H1 (cell line): ENCODE measurements around the gene JPH3. TPM values are rescaled to one million over a fixed set of nuclear protein-coding genes. Genes with fewer than 3 reads are reported as not detected.

ENCODE experiments used
- CTCF ChIA-PET: fragments of 300-600 bp; sonication (Branson Sonifier 250); formaldehyde crosslinking; loops from one replicate; lab custom pipeline; 2021; ENCODE audit not compliant: partially characterized antibody; lab: Charles Lee
- POLR2A ChIA-PET: fragments of 300-600 bp; sonication (Branson Sonifier 250); formaldehyde crosslinking; loops from one replicate; lab custom pipeline; 2021; ENCODE audit warnings: inconsistent platforms; ENCODE audit not compliant: partially characterized antibody; lab: Charles Lee
- DNase-seq, 2 experiments: peaks; one replicate each; pipeline versions ENCODE4 v3.0.0 to v3.0.0-alpha.2; 2010 to 2022; ENCODE audit warnings: low spot score in 2 of 2, low read depth in 1 of 2, mixed read lengths in 1 of 2
- FAIRE-seq: peaks from 2 replicates; lab custom pipeline; 2011; peaks lifted over from hg19 to GRCh38; lab: Jason Lieb, UNC
- H2AFZ ChIP-seq: 2 replicates; pipeline ENCODE4 v1.8.1; 2012; ENCODE audit warnings: low read length, inconsistent platforms
- H2AK5ac ChIP-seq: 2 replicates; pipeline ENCODE4 v1.6.1; 2013; ENCODE audit warnings: low read depth, low read length
- H2BK120ac ChIP-seq: replicated peaks from 2 replicates; pipeline ENCODE3; 2013; ENCODE audit warnings: low read depth, low read length, inconsistent platforms
- H2BK12ac ChIP-seq: 2 replicates; pipeline ENCODE4 v1.6.1; 2013; ENCODE audit warnings: low read depth, low read length
- H2BK15ac ChIP-seq: 2 replicates; pipeline ENCODE4 v1.6.1; 2013; ENCODE audit warnings: low read length
- H2BK20ac ChIP-seq: 2 replicates; pipeline ENCODE4 v1.6.1; 2013; ENCODE audit warnings: low read length
- H2BK5ac ChIP-seq: 2 replicates; pipeline ENCODE4 v1.6.1; 2013; ENCODE audit warnings: low read depth, low read length
- H3K14ac ChIP-seq: 2 replicates; pipeline ENCODE4 v1.6.1; 2013; ENCODE audit warnings: inconsistent platforms; ENCODE audit not compliant: insufficient read length
- H3K18ac ChIP-seq: 2 replicates; pipeline ENCODE4 v1.6.1; 2013; ENCODE audit warnings: low read length; ENCODE audit errors: extremely low read depth
- H3K23ac ChIP-seq: 2 replicates; pipeline ENCODE4 v1.6.1; 2013; ENCODE audit warnings: inconsistent platforms; ENCODE audit not compliant: insufficient read length
- H3K23me2 ChIP-seq: 2 replicates; pipeline ENCODE4 v1.6.1; 2013; ENCODE audit warnings: low read depth, low read length
- H3K27ac ChIP-seq: 2 replicates; pipeline ENCODE4 v1.6.1; 2011; ENCODE audit warnings: low read depth, low read length, inconsistent platforms
- H3K27me3 ChIP-seq, 4 experiments: replicated peaks in 1 of 4; 1 replicate in 1 of 4; 2 replicates in 3 of 4; pipeline versions ENCODE4 v1.6.1 to v1.8.1; 2011 to 2013; ENCODE audit warnings: low read length in 3 of 4, mild to moderate bottlenecking in 3 of 4, inconsistent platforms in 2 of 4, mixed read lengths in 2 of 4, moderate library complexity in 1 of 4; ENCODE audit not compliant: control insufficient read depth in 3 of 4, insufficient read depth in 3 of 4; ENCODE audit errors: extremely low read depth in 1 of 4
- H3K36me3 ChIP-seq, 4 experiments: 2 replicates each; pipeline versions ENCODE4 v1.6.1 to v1.8.1; 2011 to 2013; ENCODE audit warnings: mild to moderate bottlenecking in 4 of 4, low read length in 3 of 4, moderate library complexity in 2 of 4, control low read depth in 1 of 4, inconsistent platforms in 1 of 4; ENCODE audit not compliant: insufficient read depth in 4 of 4, control insufficient read depth in 2 of 4
- H3K4ac ChIP-seq: replicated peaks from 2 replicates; pipeline ENCODE3; 2013; ENCODE audit warnings: low read length, low read depth, mixed read lengths, inconsistent platforms; ENCODE audit not compliant: insufficient read length
- H3K4me1 ChIP-seq, 4 experiments: replicated peaks in 1 of 4; 1 replicate in 1 of 4; 2 replicates in 3 of 4; pipeline versions ENCODE4 v1.6.1 to v1.8.1; 2011 to 2013; ENCODE audit warnings: low read length in 3 of 4, inconsistent platforms in 2 of 4, mixed read lengths in 1 of 4; ENCODE audit not compliant: insufficient read depth in 4 of 4, control insufficient read depth in 3 of 4
- H3K4me2 ChIP-seq, 2 experiments: 2 replicates each; pipeline versions ENCODE4 v1.6.1 to v1.8.1; 2011 to 2013; ENCODE audit warnings: low read depth in 2 of 2, low read length in 2 of 2, control low read depth in 1 of 2, inconsistent platforms in 1 of 2, mild to moderate bottlenecking in 1 of 2; ENCODE audit not compliant: insufficient read depth in 1 of 2
- H3K4me3 ChIP-seq, 4 experiments: fragments of 200-600, 300-600 bp in 1 of 4; sonication (generic), shearing (Covaris generic), sonication (Bioruptor Twin) in 1 of 4; 2 replicates each; pipeline versions ENCODE4 v1.5.1 to v1.8.1; 2011 to 2016; ENCODE audit warnings: low read length in 4 of 4, low read depth in 3 of 4, control low read depth in 2 of 4, inconsistent platforms in 2 of 4, mild to moderate bottlenecking in 2 of 4, mixed read lengths in 1 of 4, moderate library complexity in 1 of 4; ENCODE audit not compliant: insufficient read depth in 2 of 4; ENCODE audit errors: extremely low read depth in 1 of 4
- H3K56ac ChIP-seq: replicated peaks from 2 replicates; pipeline ENCODE3; 2013; ENCODE audit warnings: low read depth, mild to moderate bottlenecking, mixed read lengths, low read length, inconsistent platforms; ENCODE audit not compliant: insufficient read length
- H3K79me1 ChIP-seq: 2 replicates; pipeline ENCODE4 v1.6.1; 2013; ENCODE audit warnings: low read depth, low read length, control low read depth
- H3K79me2 ChIP-seq, 2 experiments: 2 replicates each; pipeline versions ENCODE4 v1.6.1 to v1.8.1; 2012 to 2013; ENCODE audit warnings: low read length in 2 of 2, mild to moderate bottlenecking in 2 of 2, inconsistent platforms in 1 of 2; ENCODE audit not compliant: insufficient read depth in 2 of 2, control insufficient read depth in 1 of 2
- H3K9ac ChIP-seq, 4 experiments: replicated peaks in 1 of 4; 1 replicate in 1 of 4; 2 replicates in 3 of 4; pipeline versions ENCODE4 v1.6.1 to v1.8.1; 2011 to 2013; ENCODE audit warnings: low read depth in 3 of 4, low read length in 3 of 4, control low read depth in 2 of 4, mild to moderate bottlenecking in 2 of 4, moderate library complexity in 2 of 4, inconsistent platforms in 1 of 4; ENCODE audit errors: extremely low read depth in 1 of 4
- H3K9me3 ChIP-seq, 2 experiments: 2 replicates each; pipeline versions ENCODE4 v1.6.1 to v1.8.1; 2012 to 2013; ENCODE audit warnings: mild to moderate bottlenecking in 2 of 2, moderate library complexity in 2 of 2, control low read depth in 1 of 2, inconsistent platforms in 1 of 2, low read depth in 1 of 2, low read length in 1 of 2, mixed read lengths in 1 of 2; ENCODE audit not compliant: insufficient read depth in 2 of 2
- H4K20me1 ChIP-seq, 2 experiments: replicated peaks in 1 of 2; 2 replicates each; pipeline versions ENCODE3 to v1.8.1; 2011 to 2013; ENCODE audit warnings: inconsistent platforms in 2 of 2, low read length in 2 of 2, mild to moderate bottlenecking in 1 of 2; ENCODE audit not compliant: insufficient read depth in 2 of 2, control insufficient read depth in 1 of 2
- H4K5ac ChIP-seq: 2 replicates; pipeline ENCODE4 v1.6.1; 2013; ENCODE audit warnings: low read length, low read depth, mixed read lengths, inconsistent platforms; ENCODE audit not compliant: insufficient read length
- H4K8ac ChIP-seq: 2 replicates; pipeline ENCODE4 v1.8.0; 2013; ENCODE audit warnings: mild to moderate bottlenecking, moderate library complexity, low read length, inconsistent platforms; ENCODE audit not compliant: insufficient read depth; ENCODE audit errors: extremely low read depth
- H4K91ac ChIP-seq: replicated peaks from 2 replicates; pipeline ENCODE3; 2013; ENCODE audit warnings: low read length, mixed read lengths, inconsistent platforms; ENCODE audit not compliant: insufficient read length
- BACH1 ChIP-seq: IDR thresholded peaks from 2 replicates; pipeline ENCODE4 v1.6.1; 2012; ENCODE audit warnings: low read length, improper control_type of control experiment
- BRCA1 ChIP-seq: IDR thresholded peaks from 2 replicates; pipeline ENCODE4 v1.6.1; 2012; ENCODE audit warnings: low read depth, low read length, improper control_type of control experiment
- CREB1 ChIP-seq: IDR thresholded peaks from 2 replicates; pipeline ENCODE4 v1.6.1; 2012; ENCODE audit warnings: inconsistent platforms
- EGR1 ChIP-seq: IDR thresholded peaks from 2 replicates; pipeline ENCODE4 v1.6.1; 2011; ENCODE audit warnings: low read depth, low read length, borderline replicate concordance
- GTF2F1 ChIP-seq: IDR thresholded peaks from 2 replicates; pipeline ENCODE4 v1.6.1; 2012; ENCODE audit warnings: low read depth, low read length, improper control_type of control experiment, borderline replicate concordance
- KDM4A ChIP-seq: IDR thresholded peaks from one replicate; pipeline ENCODE4 v1.7.1; 2012; ENCODE audit warnings: low read depth, mild to moderate bottlenecking, moderate library complexity, low read length, inconsistent platforms; ENCODE audit not compliant: severe bottlenecking
- RAD21 ChIP-seq, 2 experiments: IDR thresholded peaks in 1 of 2; conservative IDR thresholded peaks in 1 of 2; 2 replicates each; pipeline ENCODE4 v1.6.1; 2011; ENCODE audit warnings: low read depth in 2 of 2, low read length in 2 of 2, improper control_type of control experiment in 1 of 2, inconsistent platforms in 1 of 2, mild to moderate bottlenecking in 1 of 2, moderate library complexity in 1 of 2
- RXRA ChIP-seq: IDR thresholded peaks from 2 replicates; pipeline ENCODE4 v1.6.1; 2011; ENCODE audit warnings: low read depth, mild to moderate bottlenecking, low read length, moderate library complexity; ENCODE audit not compliant: insufficient read depth
- TCF12 ChIP-seq: IDR thresholded peaks from 2 replicates; pipeline ENCODE4 v1.6.1; 2011; ENCODE audit warnings: low read depth, mild to moderate bottlenecking, low read length
- YY1 ChIP-seq: IDR thresholded peaks from 2 replicates; pipeline ENCODE4 v1.6.1; 2011; ENCODE audit warnings: low read depth, mild to moderate bottlenecking, low read length
- WGBS, 2 experiments: shearing (Covaris generic) in 1 of 2; methylation state at CpG; one replicate each; pipeline versions ENCODE4 v1.1.6 to v1.1.7; 2013 to 2015; ENCODE audit warnings: low lambda C conversion rate in 2 of 2, mixed read lengths in 2 of 2, inconsistent platforms in 1 of 2, low coverage in 1 of 2, missing lambda C conversion rate in 1 of 2; ENCODE audit not compliant: insufficient replicate concordance in 2 of 2, insufficient coverage in 1 of 2, insufficient read length in 1 of 2; ENCODE audit errors: extremely low coverage in 1 of 2, missing lambda C conversion rate in 1 of 2; 5-methylcytosine and 5-hydroxymethylcytosine counted together
- polyA plus RNA-seq, 7 experiments: library from polyadenylated mRNA; depleted of rRNA in 3 of 7; stranded (reverse) in 5 of 7; unstranded in 2 of 7; fragments of >200 nt in 5 of 7; fragments of 200-250 nt in 2 of 7; gene quantifications; 1 replicate in 5 of 7; 2 replicates in 1 of 7; 4 replicates in 1 of 7; pipeline versions ENCODE4 v1.2.1 to v1.2.3, GENCODE V29; 2011 to 2013; ENCODE audit warnings: missing spikeins in 2 of 7, mixed read lengths in 2 of 7
- total RNA-seq: library from RNA; stranded (reverse); fragmentation: NEBNext Ultra II Directional; extraction: Animal tissue kit (Norgen Biotek cat#: 25700); gene quantifications from 2 replicates; pipeline ENCODE4 v1.2.1, GENCODE V29; 2021
- TF ChIP-seq, protein P1 (sequence below): IDR thresholded peaks from 2 replicates; pipeline ENCODE4 v1.6.1; 2012; ENCODE audit warnings: inconsistent platforms

JPH3 gene
- total and polyA plus RNA-seq, 2 of the 8 experiments (the other 6 are each of a cell fraction or from before 2014, with no cell fraction given): 10.3 to 28.3 TPM

DNA sequence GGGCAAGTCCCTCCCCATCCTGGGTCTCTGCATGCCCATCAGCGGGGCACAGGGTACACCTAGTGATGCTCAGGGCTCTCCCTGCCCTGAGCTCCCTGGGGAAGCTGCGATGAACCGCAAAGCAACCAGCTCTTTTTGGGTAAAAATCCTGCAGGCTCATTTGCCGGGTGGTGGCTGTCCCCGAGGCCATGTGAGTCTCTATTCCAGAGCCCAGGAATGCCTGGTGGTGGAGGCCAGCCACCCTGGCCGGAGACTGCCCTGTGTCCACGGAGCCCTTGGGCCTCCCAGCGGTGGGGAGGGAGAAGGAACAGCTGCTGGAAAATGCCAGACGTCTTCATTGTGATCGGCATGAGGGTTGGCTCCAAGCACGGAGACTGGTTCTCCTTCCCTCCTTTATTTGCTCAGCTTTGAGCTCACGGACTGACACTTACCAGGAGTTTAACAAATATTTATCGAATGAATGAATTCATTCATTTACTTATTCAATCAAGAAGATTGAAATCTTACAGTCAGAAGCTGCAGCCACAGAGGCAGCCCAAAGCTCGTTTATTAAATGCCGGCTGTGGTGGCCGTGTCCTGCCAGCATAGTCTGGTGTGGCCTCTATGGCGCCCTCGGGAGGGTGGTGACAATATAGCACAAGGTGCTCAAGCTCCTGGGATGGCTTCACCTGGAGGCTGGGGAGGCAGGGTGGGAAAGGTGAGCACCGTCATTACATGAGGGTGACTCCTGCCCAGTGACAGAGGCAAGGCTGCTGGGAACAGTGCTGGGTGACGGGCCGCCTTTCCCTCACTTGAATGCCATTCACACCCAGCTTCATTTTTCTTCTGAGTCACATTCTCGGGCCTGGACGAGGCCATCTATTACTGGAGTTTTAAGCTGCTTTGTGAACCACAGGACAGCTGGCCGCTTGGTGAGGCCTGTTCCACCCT lies 31.1 kb upstream of the JPH3 start:
- Histone ChIP-seq H2BK120ac (no peak overlapping the region), H2BK5ac (no peak overlapping the region), H3K4ac (no peak overlapping the region), H3K14ac (no peak overlapping the region), H3K18ac (no peak overlapping the region), H2AK5ac (no peak overlapping the region), H3K27me3 (no peaks in the 10 kb centered on the region), H3K79me2 (no peaks in the 10 kb centered on the region), H3K23me2 (no peaks in the 10 kb centered on the region), H3K4me3 (no peak overlapping the region), H3K23ac (no peak overlapping the region), H3K4me2 (no peak overlapping the region), H3K4me1 (peaks cover 3 to 15% (median 8%) of the 10 kb centered on the region in 4 experiments), H3K9ac (no peak overlapping the region), H3K56ac (no peak overlapping the region), H2AFZ (peak overlapping the region; percentile 26; the same call in 1 of the 2 replicates), H3K27ac (no peak overlapping the region), H2BK15ac (peak overlapping the region; percentile 81; the same call in 1 of the 2 replicates), H4K5ac (no peak overlapping the region), H4K8ac (no peak overlapping the region), H2BK20ac (0 out of 2 replicates have a peak overlapping the region, but pooled peaks have one; percentile 48), H3K9me3 (no peaks in the 10 kb centered on the region), H2BK12ac (0 out of 2 replicates have a peak overlapping the region, but pooled peaks have one; percentile 9), H4K91ac (no peak overlapping the region), H3K79me1 (no peaks in the 10 kb centered on the region), H3K36me3 (no peaks in the 10 kb centered on the region), H4K20me1 (no peaks in the 10 kb centered on the region)
- DNase-seq: peak in 1 of 2 experiments; percentile 85
- FAIRE-seq: peak; percentile 42
- CTCF ChIA-PET: interaction anchor here (0.6 to 13.0 kb wide), 58 partner anchors 9 to 1721 kb away, joined by 3 to 169 read pairs (median 5); no protein-coding TSS in a partner anchor
- POLR2A ChIA-PET: interaction anchor here (0.7 to 1.5 kb wide), 7 partner anchors 14 to 302 kb away, joined by 3 to 4 read pairs (median 3); no protein-coding TSS in a partner anchor
- 57% methylated on average over 20 of the region's 24 CpGs; no CpG with 5 or more reads in 1 of the 2 experiments for WGBS, 2 experiments
- 0 out of 2 replicates have a peak, but pooled peaks have one; percentile 19 for TF ChIP-seq YY1
- TF ChIP-seq KDM4A: no peak
- TF ChIP-seq BACH1: peak; percentile 41; the same call in 1 of the 2 replicates
- no peak for TF ChIP-seq EGR1
- no peak for TF ChIP-seq TCF12
- no peak for TF ChIP-seq RXRA
- no peak; the same call in 1 of the 2 replicates for TF ChIP-seq CREB1
- TF ChIP-seq, protein P1, sequence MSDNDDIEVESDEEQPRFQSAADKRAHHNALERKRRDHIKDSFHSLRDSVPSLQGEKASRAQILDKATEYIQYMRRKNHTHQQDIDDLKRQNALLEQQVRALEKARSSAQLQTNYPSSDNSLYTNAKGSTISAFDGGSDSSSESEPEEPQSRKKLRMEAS: peak; percentile 59; the same call in 1 of the 2 replicates
- TF ChIP-seq GTF2F1: no peak
- peak; percentile 58 to 69 for TF ChIP-seq RAD21 (IDR thresholded peaks at IDR 0.05 in 1 of 2, conservative IDR thresholded peaks at IDR 0.05 in 1 of 2; ENCODE audit: low read depth in 2 of 2, low read length in 2 of 2)
- TF ChIP-seq BRCA1: no peak
